GM19455 (cell line): ENCODE measurements around the gene ACVR1B.
"Not testable (repeated sequence)": the region's sequence is repeated elsewhere in the genome, so short reads cannot be mapped to it uniquely, and the experiment has no call there.

Experiments used
- ATAC-seq: cut with Tn5 transposase; IDR thresholded peaks from one replicate; pipeline ENCODE4 v1.9.1; 2021; ENCODE audit not compliant: unreplicated experiment

ACVR1B gene

DNA sequence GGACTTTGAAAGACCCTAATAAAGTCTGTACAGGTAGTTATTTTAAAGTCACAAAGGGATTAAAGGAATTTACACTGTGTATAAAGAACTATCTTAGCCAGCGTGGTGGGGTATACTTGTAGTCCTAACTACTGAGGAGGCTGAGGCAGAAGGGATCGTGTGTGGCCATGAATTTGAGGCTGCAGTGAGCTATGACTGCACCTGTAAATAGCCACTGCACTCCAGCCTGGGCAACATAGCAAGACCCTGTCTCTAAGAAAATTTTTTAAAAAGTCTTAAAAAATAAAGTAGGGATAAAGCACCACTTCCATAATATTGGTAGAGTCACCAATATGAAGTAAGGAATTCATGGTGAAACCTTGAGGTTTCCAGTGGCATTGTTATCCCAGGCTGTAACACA is 18.1 kb downstream of the ACVR1B start:
- no peak for ATAC-seq

- peak; percentile 90 for ATAC-seq
These were observed 19.6 kb downstream of the ACVR1B start for GRCh38 chr12:51970904-51971646.

DNA sequence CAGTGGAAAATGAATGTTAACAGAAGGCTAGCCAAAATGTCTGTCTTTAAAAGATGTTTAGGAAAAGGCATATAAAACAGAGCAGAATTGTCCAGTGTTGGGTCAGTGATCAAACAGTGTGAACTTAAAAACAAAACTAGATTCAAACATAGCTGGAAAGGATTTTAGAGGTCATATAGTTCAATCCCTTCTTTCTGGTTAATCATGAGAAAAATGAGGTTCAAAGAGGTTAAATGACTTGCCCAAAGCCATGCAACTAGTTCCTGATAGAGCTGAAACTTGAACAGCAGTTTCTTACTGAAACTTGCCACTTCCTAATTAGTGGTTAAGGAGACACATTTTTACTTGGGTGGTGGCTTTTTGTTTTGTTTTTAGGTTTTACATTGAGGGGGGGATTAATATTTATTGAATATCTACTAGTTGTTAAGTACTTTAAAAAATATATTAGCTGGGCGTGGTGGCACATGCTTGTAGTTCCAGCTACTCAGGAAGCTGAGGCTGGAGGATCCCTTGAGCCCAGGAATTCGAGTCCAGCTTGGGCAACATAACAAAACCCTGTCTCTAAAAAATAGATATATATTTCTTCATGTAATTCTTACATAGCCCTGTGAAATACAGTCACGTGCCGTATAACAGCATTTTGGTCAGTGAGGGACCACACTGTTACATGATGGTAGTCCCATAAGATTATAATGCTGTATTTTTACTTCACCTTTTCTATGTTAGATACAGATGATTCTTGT is 20.4 kb downstream of the ACVR1B start:
- ATAC-seq, result no peak

DNA sequence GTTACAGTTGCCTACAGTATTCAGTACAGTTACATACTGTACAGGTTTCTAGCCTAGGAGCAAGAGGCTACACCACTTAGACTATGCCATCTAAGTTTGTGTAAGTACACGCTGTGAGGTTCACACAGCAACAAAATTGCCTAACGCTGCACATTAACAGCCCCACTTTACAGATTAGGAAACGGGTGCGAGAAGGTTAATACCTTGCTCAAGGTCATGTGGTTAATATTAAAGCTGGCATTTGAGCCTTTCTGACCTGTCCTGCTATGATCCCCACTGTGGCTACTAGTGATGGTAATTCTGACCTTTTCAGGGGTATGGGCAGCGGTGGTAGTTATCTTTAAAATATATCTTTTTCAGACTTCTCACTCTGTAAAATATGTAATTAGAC is 20.9 kb downstream of the ACVR1B start:
- no peak for ATAC-seq

- no peak for ATAC-seq
These were observed 21.4 kb downstream of the ACVR1B start for GRCh38 chr12:51972849-51973273.

DNA sequence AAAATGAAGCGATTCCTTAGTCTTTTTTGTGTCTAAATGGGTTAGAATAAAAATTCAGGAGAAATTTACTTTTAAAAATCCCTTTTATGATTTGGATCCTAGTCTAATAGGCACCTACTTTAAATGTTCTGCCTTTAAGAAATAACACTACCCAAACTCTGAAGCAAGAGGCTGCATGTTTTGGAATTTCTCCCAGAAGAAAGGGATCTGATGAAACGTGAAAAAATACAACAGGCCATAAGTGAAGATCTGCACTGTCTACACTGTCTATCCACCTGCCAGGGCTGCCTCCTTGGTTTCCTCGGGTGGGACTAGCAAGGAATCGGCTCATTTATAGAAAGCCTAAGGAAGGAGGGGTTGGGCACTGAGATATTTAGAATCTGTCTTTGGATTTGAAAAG is 22.1 kb downstream of the ACVR1B start:
- ATAC-seq, result no peak

GRCh38 chr12:51974646-51975045 is 23.1 kb downstream of the ACVR1B start:
- no peak for ATAC-seq

GRCh38 chr12:51975196-51975595 is 23.7 kb downstream of the ACVR1B start:
- ATAC-seq, result no peak

GRCh38 chr12:51976376-51977160 is 25.1 kb downstream of the ACVR1B start:
- ATAC-seq, result no peak

DNA sequence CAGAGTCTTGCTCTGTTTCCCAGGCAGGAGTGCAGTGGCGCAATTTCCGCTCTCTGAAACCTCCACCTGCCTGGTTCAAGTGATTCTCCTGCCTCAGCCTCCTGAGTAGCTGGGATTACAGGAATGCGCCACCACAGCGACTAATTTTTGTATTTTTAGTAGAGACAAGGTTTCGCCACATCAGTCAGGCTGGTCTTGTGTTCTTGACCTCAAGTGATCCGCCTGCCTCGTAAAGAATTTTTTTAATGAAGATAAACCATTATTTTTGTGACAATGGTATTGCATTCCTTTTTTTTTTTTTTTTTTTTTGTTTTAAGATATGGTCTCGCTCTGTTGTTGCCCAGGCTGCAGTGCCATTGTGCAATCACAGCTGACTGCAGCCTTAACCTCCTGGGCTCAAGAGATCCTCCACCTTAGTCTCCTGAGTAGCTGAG is 25.8 kb downstream of the ACVR1B start:
- no peak for ATAC-seq

GRCh38 chr12:51979306-51979705 is 27.8 kb downstream of the ACVR1B start:
- ATAC-seq, result not testable (repeated sequence)

- ATAC-seq, result no peak
These were observed 28.7 kb downstream of the ACVR1B start for GRCh38 chr12:51980051-51980808.

DNA sequence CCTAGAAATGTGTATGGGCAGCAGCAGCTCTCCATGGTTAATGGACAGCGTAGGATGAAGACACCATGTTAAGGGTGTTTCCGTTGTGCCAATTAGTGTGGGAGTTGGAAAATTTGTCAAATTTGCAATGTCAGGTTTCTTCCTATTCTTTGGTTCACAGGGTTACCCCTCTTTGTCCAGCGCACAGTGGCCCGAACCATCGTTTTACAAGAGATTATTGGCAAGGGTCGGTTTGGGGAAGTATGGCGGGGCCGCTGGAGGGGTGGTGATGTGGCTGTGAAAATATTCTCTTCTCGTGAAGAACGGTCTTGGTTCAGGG is 29.3 kb downstream of the ACVR1B start:
- ATAC-seq, result no peak

DNA sequence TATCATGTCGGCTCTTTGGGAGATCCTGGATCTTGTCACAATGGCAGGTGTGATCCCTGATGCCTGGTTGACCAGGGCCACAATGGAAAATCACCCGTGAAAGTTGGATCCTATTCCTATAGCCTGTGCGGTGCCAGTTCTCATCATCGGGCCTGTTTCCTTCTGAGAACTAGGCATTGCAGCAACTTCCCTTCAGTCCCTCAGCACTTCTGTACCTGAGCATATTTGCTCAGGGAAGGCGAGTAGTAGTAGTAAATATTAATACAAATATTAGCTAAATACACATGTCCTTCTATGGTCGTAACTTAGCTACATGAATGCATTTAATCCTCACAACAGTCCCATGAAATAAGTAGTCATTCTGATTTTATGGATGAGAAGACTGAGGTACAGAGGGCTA is 33.2 kb downstream of the ACVR1B start:
- no peak for ATAC-seq

GRCh38 chr12:51985154-51985835 is 33.8 kb downstream of the ACVR1B start:
- no peak for ATAC-seq

DNA sequence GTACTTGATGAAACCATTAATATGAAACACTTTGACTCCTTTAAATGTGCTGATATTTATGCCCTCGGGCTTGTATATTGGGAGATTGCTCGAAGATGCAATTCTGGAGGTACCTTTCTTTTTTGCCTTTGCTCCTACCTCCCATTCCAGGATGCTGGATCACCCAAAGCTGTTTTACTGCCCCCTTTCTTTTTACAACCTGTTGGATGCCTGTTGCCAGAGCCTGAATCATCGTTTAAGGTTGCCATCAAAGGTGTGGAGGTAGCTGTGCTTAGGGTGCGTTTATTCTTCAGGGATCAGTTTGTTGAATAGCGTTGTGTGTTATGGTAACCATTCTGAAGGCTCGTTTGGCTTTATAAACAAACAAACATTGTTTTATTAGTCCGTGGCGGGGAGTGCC is 35.3 kb downstream of the ACVR1B start:
- ATAC-seq, result no peak

DNA sequence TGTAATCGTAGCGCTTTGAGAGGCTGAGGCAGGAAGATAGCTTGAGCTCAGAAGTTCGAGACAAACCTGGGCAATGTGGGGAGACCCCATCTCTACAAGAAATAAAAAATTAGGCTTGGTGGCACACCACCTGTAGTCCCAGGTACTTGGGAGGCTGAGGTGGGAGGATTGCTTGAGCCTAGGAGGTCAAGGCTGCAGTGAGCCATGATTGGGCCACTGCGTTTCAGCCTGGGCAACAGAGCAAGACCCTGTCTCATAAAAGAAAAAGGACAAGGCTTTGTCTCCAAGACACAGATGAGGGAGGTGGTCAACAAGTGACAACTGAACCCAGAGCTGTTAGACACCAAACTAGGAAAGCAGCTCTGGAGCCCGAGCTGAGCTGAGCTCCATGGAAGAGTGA is 40.7 kb downstream of the ACVR1B start:
- ATAC-seq, result no peak

- no peak for ATAC-seq
These were observed 43.0 kb downstream of the ACVR1B start for GRCh38 chr12:51994539-51994820.

GRCh38 chr12:51994959-51995358 is 43.5 kb downstream of the ACVR1B start:
- no peak for ATAC-seq

DNA sequence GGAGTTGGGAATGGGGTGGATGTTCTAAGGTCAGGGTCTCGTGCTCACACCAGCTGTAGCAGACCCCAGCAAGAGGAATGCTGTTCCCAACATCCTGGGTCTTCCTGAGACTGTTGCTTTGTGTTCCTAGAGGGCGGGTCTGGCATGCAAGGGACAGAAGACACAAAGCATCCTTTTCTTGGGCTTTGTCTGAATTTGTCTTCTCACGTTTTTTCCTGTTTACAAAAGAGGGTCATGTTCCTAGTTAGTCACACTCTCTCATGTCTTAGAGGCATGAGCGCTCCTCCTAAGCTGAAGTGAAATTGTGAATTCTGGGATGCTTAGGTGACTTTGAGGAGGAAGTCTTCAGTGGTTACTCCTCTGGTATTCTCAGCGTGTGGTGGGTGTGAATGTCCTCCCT is 45.6 kb downstream of the ACVR1B start:
- ATAC-seq, result no peak

DNA sequence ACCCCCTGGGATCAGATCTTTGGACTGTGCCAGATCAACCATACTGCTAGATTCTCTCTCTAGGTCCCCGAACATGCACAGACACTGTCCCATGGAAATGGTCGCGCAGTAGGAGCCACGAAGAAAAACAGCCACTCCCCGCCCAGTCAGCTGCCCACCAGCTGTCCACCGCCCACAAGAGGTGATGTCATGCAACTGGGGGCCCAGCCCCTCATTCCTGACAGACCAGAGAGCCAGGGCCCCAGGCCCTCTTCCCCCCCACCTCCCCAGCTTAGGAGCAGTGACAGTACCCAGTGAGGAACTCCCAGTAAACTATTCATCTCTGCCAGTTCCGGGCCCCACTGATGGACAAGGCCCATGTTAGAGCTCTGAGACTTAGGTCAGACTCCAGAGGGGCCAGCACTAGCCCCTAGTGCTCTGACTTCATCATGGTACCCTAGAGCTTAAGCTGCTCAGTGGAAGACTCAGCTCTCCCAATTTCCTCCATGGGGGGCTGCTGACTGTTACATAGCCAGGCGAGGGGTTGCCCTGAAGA is 51.6 kb downstream of the ACVR1B start:
- no peak for ATAC-seq
